Measurements from ENCODE around the gene RPTN. TPM values are rescaled to one million over a fixed set of nuclear protein-coding genes. Genes with fewer than 3 reads are reported as not detected.

The RPTN gene
- total and polyA plus RNA-seq, 2 of the 4 experiments (the other 2 are of a cell fraction) = not detected

DNA sequence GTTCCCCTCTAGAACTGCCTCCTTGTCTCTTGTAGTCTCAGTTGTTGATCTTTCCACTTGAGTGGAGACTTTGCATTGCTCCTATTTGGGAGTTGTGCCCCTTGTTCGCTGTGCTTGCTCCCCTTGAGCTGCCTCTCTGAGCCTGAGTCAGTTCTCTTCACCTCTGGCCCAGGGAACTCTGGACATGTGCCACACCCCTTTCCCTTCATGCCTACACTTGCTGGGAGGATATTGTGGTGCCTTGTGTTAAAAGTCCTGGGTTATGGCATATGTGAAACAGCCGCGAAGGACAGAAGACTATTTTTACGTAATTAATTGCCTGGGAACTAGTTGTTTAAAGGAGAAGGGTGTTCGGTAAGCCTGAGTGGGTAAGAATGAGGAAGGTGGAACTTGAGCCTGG is 32.2 kb upstream of the RPTN start:
- no peak overlapping the region for H2BK5ac ChIP-seq (ENCODE audit: low read depth, low read length, poor library complexity, severe bottlenecking)
- no peak overlapping the region for H3K4ac ChIP-seq (ENCODE audit: low read depth, low read length)
- no peak for DNase-seq
- no peak overlapping the region for H3K9ac ChIP-seq (ENCODE audit: low read depth, low read length)
- no peak overlapping the region for H2AK9ac ChIP-seq (replicated peaks; ENCODE audit: low read depth, low read length, poor library complexity)
- no peak overlapping the region for H3K18ac ChIP-seq (ENCODE audit: low read depth, low read length)
- H4K8ac ChIP-seq (ENCODE audit: low read depth in 2 of 2, low read length in 2 of 2) = no peak overlapping the region
- no peaks in the 10 kb centered on the region for H3K79me1 ChIP-seq (ENCODE audit: low read depth in 1 of 2, low read length in 2 of 2)
- no peak overlapping the region for H2BK15ac ChIP-seq (ENCODE audit: low read depth, low read length)
- no peak overlapping the region for H4K91ac ChIP-seq (ENCODE audit: insufficient read depth, low read depth, low read length)
- H3K4me1 ChIP-seq (ENCODE audit: control insufficient read depth, insufficient read depth, low read length) = no peaks in the 10 kb centered on the region
- BruUV-seq (replicated peaks) = no TSS peak
- H2AK5ac ChIP-seq (ENCODE audit: low read depth, low read length) = no peak overlapping the region
- dilution Hi-C loops (cut with HindIII; ENCODE audit: low sequenced_read_pairs, unreplicated experiment) = no loop called here
- CTCF ChIA-PET = no interaction called here
- in situ Hi-C loops (cut with MboI; ENCODE audit: low sequenced_read_pairs) = no loop called here
- no peak for TF ChIP-seq CEBPB (IDR thresholded peaks at IDR 0.05; ENCODE audit: low read depth, low read length)
- TF ChIP-seq MAFK (IDR thresholded peaks at IDR 0.05; ENCODE audit: low read depth, low read length) = no peak
- TF ChIP-seq MXI1 (IDR thresholded peaks at IDR 0.05; ENCODE audit: borderline replicate concordance, low read depth, low read length) = no peak
- H3K36me3 ChIP-seq (ENCODE audit: control insufficient read depth, insufficient read depth, low read length) = no peaks in the 10 kb centered on the region
- no peak overlapping the region for H2AFZ ChIP-seq (replicated peaks; ENCODE audit: low read length, poor library complexity)
- H3K23ac ChIP-seq (ENCODE audit: low read depth, low read length) = no peak overlapping the region
- H3K56ac ChIP-seq (ENCODE audit: extremely low read depth, insufficient read depth, low read length) = no peak overlapping the region
- WGBS, 2 experiments (ENCODE audit: extremely low coverage in 2 of 2, insufficient read length in 1 of 2) = 81% methylated on average over 4 of the region's 5 CpGs; no CpG with 5 or more reads in 1 of the 2 experiments
- intact Hi-C loops (cut with micrococcal nuclease) = no loop called here
- no peak overlapping the region for H2BK120ac ChIP-seq (ENCODE audit: low read depth, low read length)
- no peaks in the 10 kb centered on the region for H4K20me1 ChIP-seq (ENCODE audit: insufficient read depth, low read length)
- ATAC-seq (ENCODE audit: low read depth) = no peak
- no peaks in the 10 kb centered on the region for H3K27me3 ChIP-seq (ENCODE audit: control insufficient read depth, insufficient read depth, low read length)
- H3K9me3 ChIP-seq (ENCODE audit: control insufficient read depth, insufficient read depth, low read length) = no peaks in the 10 kb centered on the region
- no peak overlapping the region for H3K14ac ChIP-seq (replicated peaks; ENCODE audit: low read depth, low read length)
- no peak overlapping the region for H4K5ac ChIP-seq (ENCODE audit: low read depth, low read length)
- H3K4me3 ChIP-seq (ENCODE audit: insufficient read depth, low read depth, low read length) = no peak overlapping the region
- no peaks in the 10 kb centered on the region for H3K9me1 ChIP-seq (ENCODE audit: insufficient read depth, low read length)
- H2BK20ac ChIP-seq (ENCODE audit: low read depth, low read length) = no peak overlapping the region
- H3K27ac ChIP-seq (ENCODE audit: insufficient read depth, low read length) = no peak overlapping the region
- no peak overlapping the region for H3K4me2 ChIP-seq (ENCODE audit: low read depth, low read length)
- POLR2A ChIA-PET (ENCODE audit: unreplicated experiment) = no interaction called here

Measured in IMR-90 (cell line).